ENCODE data around the gene GLT1D1.
"Not testable (repeated sequence)": the region's sequence is repeated elsewhere in the genome, so short reads cannot be mapped to it uniquely, and the experiment has no call there.

GLT1D1 gene

DNA sequence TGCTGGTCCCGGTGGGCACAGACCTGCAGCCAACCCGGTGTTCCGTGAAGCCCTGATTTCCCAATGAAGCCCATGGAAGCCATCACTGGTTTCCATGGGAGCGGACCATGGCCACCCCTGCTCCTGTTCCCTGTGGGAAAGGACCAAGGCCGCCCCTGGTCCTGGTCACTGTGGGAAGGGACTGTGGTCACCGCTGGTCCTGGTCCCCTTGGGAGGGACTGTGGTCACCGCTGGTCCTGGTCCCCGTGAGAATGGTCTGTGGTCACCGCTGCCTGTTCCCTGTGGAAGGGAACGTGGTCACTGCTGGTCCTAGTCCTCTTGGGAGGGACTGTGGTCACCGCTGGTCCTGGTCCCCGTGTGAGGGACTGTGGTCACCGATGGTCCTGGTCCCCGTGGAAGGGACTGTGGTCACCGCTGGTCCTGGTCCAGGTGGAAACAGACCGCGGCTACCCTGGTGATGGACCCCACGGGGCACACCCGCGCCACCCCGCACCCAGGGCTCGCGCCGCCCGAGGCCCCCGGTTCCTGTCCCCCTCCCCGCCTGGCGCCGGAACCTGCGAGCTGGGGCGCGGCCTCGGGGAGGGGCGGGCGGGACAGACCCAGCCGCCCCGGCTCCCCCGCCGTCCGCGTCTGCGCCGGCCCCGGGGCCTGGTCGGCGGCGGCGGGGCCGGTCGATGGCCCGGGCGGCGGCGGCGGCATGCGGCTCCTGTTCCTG lies at the start of gene GLT1D1:
GLT1D1 (plus strand) TSS at position 594 of the 715 bp plus-strand sequence; CDS start at position 698, 104 bp downstream.
- DNase-seq (ENCODE audit: low read depth in 4 of 4, low spot score in 1 of 4): no peak

DNA sequence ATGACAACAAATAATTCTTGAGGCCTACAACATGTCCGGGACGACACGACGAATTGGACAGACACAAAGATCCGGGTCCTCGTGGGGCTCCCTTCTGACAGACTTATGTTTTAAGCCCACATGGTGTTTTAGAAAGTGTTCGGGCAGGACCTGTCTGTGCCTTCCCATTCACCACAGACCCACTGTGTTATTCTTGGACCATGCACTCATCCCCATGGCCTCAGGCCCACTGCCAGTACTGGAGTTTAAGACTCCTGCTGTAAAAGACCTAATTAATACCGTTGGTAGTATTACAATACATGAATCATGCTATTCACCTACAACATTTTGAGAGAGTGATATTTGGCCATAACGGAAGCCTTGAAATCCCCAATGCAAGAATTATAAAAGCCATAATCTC lies 49.5 kb upstream of the GLT1D1 start:
- no peak for DNase-seq (ENCODE audit: low read depth in 4 of 4, low spot score in 1 of 4)

DNA sequence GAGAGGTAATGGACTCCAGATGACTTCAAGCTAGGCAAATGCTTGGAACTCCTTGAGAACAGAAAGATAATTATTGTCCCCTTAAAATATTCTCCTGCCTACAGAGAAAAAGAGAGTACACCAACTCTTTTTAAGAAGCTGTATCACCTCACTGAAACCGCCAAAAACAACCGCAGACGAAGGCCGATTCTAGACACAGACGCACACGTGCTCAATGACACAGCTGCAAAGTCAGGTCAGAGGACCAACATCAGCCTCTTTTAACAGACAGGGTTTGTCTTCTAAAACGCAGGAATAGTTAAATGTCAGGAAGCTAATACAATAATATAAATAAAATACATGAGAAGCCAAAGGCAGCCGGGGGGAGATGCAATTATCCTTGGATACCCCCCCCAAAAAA lies 48.5 kb upstream of the GLT1D1 start:
- no peak for DNase-seq (ENCODE audit: low read depth in 4 of 4, low spot score in 1 of 4)

DNA sequence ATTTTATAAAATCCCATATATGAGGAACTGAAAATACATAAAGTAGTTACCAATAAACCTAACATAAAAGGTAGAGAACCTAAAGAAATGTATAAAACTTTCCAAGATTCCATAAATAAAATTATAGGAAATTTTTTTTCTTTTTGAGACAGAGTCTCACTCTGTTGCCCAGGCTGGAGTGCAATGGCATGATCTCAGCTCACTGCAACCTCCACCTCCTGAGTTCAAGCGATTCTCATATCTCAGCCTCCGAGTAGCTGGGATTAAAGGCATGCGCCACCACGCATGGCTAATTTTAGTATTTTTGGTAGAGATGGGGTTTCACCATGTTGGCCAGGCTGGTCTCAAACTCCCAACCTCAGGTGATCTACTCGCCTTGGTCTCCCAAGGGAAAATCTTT lies 47.9 kb upstream of the GLT1D1 start:
- DNase-seq (ENCODE audit: low read depth in 4 of 4, low spot score in 1 of 4): not testable (repeated sequence)

DNA sequence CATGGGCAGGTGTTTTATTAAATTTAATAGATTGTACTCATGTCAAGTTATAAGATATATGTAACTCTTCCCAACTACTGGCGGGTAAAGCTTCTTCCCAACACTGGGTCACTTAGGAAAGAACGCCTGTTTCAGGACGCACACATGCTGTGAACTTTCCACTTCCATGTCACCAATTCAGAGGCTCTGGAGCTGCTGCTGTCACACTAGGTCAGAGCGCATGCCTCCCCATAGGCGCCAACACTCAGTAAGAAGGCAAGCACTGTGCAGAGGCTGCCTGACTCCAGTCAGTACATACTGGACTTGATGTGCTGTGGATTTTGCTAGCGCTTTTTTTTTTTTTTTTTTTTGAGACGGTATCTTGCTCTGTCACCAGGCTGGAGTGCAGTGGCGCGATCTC lies 46.7 kb upstream of the GLT1D1 start:
- no peak for DNase-seq (ENCODE audit: low read depth in 4 of 4, low spot score in 1 of 4)

DNA sequence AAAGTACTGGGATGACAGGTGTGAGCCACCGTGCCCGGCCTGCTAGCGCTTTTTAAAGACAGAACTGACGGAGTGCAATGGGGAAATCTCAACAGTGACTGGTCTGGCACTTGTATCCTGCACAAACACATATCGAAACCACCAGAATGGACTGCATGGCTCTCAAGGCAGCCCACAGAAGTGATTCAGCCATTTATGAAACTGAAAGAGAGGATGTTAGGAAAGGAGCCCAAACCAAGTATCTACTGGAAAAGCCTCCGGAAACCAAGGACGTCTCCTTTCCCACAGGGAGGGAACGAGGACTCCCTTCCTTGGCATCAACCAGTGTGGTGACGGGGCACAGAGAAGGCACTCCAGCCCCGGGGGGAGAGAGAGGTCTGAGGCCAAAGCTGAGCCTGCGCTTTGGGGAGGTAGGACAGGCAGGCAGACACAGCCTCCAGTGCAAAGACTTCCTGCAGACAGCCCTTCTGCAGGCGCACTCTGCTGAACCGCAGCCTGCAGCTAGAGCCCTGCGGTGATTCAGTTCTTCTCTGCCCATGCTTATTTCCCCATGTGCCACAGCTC lies 46.0 kb upstream of the GLT1D1 start:
- no peak for DNase-seq (ENCODE audit: low read depth in 4 of 4, low spot score in 1 of 4)

DNA sequence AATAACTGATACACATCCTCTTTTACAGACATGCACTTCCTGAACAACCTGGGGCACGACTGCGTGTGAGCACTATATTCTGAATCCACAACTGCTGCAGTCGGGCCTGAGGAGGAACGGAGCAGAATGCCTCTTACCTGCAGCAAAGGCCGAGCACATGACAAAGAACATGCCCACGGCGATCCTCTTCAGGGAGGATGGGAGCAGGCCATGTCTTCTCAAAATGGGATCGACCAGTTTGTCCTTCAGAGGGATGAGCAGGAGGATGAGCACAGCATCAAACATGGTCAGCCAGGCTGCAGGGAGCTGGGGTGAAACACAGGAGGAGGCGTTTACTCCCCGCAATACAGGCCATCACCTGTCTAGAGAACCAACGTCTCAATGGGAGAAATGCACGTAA lies 44.6 kb upstream of the GLT1D1 start:
- no peak for DNase-seq (ENCODE audit: low read depth in 4 of 4, low spot score in 1 of 4)

DNA sequence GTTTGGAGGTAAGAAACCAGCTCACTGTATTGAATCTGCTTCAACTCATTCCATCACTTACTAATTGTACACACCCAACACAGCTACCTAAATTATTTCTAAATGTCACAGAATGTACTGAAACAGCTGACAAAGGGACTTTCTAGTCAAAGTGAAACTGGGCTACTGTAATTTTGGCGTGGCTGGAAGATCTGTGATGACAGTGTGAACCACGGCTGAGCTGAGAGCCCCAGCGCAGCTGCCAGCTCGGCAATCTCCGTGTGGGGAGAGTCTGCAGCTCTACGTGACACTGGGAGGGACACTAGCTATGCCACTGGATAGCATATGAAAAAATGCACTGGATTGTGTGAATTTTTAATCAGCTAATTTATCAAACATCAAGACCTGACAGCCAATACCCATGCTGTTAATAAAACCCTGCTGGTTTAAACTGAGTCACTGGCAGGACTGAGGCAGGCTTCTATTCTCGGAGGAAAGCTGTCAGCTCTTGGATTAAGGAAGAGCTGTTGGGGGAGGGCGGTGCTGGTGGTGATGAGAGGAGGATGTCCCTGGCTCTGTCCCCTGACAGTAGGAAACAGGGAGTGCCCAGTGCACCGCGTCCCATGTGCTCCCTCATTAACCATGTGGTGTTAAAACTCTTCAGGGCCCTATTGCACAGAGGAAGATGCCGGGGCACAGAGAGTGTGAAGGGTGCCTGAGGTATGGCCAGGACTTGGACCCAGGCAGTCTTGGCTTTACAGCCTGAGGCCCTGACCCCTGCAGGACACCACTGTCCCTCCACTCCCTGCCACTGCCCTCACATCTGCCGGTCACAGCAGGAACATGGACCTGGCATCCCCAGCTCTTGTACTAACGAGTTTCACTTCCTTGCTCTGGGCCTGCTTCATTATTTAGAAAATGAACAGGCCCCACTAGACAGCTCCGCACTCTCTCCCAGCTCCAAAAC lies 42.8 kb upstream of the GLT1D1 start:
- peak in 1 of 4 experiments; percentile 22 for DNase-seq (ENCODE audit: low read depth in 4 of 4, low spot score in 1 of 4)

DNA sequence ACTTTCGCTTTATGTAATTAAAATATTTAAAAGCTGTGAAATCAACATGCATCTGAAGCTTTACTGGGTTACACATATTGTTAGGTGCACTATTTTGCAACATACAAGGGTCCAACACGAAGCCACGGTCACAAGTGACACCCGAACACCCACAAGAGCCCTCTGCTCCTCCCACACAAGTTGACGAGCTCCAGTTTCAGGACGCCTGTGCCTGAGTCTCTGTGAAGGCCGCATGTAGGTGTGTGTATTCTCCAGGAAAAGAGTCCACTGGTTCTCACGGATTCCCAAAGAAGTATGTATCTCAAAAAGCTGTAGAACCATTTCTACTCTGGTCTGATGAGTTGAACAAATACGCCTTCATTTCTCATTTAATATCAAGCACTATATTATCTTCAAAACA lies 41.5 kb upstream of the GLT1D1 start:
- DNase-seq (ENCODE audit: low read depth in 4 of 4, low spot score in 1 of 4): no peak

DNA sequence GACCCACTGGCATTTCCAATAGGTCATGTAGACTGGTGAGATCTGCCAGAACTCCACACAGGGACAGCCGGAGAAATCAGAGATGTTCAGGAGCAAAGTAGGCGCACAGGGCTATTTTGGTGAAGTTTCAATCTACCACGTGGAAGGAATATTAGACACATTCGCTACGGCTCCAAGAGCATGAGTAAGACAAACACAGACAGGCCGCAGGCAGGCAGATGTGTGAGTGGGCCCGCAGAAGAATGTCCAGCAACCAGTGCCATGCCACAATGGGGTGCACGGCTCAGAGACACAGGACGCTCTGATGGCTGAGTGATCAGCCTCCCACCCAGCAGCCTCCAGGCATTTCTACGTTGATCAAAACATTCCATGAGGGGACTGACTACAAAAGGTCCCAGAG lies 39.9 kb upstream of the GLT1D1 start:
- no peak for DNase-seq (ENCODE audit: low read depth in 4 of 4, low spot score in 1 of 4)

DNA sequence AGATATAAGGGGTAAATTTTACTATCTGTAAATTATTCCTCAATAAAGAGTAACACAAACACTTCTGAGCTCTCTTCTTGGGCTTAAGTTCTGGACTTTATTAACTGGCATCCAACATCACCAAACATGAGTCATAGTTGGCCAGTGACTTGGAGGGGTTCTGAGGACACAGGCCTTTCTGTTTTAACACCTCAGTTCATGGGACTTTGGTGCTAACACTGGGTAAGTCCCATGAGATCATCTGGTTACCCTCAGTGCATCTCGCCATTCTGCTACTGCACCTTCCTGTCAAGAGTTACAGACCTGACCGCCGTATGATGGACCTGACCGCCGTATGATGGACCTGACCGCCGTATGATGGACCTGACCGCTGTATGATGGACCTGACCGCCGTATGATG lies 39.4 kb upstream of the GLT1D1 start:
- no peak for DNase-seq (ENCODE audit: low read depth in 4 of 4, low spot score in 1 of 4)

DNA sequence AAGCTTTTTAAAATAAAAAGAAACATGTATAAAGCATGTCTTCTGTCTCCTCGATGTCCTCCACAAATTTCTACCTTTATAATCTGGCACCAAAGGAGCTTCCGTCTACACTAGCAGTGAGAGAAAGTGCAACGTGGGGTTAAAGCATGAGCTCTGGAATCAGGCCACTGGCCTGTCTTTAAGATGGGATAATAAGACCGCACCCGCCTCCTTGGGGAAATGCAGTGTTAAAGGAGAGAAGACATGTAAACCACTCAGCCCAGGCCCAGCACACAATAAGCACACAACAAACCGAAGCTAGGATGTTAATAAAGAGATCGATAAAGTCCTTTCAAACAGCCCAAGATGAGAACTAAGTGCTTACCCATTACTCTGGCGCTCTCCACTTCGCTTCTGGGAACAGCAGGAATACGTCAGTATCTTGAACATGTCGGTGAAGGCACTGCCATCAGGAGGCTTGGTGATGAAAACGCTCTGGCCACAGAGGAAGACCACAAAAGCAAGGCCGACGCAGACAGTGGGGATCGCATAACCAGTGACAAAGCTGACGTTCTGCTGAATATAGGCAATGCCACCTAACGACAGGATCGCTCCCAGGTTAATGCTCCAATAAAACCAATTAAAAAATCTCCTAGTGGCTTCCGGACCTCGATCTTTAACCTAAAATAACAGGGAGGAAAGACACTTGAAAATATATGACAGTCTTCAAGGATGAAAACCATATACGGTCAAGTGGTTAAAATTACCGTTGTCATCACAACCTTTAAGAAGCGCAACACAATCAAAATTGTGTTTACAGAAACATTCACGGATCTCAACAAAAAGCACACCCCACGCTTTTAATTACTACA lies 38.6 kb upstream of the GLT1D1 start:
- no peak for DNase-seq (ENCODE audit: low read depth in 4 of 4, low spot score in 1 of 4)

DNA sequence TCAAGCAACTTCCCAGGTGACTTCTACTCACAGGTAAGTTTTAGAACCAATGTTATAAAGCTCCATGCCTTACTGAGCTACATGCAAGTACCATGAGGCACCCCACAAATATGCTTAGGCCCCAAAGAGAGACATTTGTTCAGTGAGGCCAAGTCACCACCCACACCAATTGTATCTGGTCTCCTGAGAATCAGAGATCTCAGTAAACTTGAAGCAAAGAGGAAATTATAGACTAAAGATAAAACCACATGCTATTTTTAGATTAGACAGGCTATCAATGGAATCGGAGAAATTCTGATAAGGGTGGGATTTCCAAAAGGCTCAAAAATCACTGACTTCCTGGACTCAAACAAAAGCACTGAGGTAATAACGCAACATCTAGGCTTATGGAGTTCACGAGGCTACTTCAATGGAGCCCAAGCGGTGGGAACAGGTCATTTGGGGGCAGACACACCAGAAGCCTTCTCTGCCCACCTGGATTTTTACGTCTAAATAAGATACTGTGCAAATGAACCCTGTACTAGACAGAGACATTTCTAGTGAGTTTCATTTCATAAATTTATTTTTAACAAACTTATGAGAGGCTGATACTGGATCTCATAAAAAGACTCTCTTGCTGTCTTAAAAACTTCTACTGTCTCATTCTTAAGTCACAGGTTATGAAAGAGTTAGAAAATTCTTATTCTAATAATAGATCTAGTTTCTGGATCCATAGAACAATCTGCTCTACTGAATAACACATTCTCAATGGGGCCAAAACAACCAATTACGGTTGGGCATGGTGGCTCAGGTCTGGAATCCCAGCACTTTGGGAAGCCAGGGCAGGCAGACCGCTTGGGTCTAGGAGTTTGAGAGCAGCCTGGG lies 37.3 kb upstream of the GLT1D1 start:
- DNase-seq (ENCODE audit: low read depth in 4 of 4, low spot score in 1 of 4): no peak

DNA sequence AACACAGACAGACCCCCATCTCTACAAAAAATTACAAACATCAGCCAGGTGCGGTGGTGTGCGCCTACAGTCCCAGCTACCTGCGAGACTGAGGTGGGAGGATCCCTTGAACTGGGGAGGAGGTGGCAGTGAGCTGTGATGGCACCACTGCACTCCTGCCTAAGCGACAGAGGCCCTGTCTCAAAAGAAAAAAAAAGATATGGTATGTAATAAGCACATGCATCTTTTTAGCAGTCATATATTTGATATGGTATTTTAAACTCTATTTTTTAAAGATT lies 36.7 kb upstream of the GLT1D1 start:
- no peak for DNase-seq (ENCODE audit: low read depth in 4 of 4, low spot score in 1 of 4)

DNA sequence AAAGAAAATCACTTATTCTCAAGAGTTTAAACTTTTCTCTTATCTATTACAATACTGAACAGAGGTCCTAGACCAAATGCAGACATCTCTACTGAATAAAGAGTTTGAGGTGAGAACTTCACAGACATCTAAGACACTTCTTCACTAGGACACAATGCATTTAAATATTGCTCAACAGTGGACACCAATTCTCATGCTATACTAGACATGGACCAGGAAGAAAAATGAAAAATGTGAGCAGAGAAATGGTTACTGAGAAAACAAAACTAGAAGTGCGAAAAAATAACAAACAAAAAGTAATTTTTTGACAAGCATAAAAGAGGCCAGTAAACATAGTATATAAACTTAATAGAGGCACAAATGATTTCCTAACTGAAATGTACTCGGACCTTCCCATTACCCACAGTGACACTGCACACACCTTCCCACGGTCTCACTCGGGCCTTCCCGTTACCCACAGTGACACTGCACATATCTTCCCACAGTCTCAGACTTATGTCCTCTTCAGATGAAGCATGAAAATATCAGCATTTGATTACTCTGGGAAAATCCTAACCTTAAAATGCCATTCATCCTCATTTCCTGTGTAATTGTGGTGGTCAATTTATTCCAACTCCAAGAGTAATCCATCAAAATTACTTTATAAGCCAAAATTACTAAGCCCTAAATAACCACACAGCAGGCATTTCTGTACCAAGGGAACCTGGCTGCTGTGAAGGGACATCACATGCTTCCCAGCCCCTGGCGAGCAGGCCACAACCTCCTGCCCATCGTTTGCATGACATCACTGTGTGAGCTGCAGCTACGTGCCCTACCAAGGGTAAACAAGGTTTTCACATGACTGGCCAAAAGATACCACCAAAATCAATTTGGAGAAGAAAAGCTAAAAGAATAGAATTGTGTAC lies 35.9 kb upstream of the GLT1D1 start:
- DNase-seq (ENCODE audit: low read depth in 4 of 4, low spot score in 1 of 4): no peak

DNA sequence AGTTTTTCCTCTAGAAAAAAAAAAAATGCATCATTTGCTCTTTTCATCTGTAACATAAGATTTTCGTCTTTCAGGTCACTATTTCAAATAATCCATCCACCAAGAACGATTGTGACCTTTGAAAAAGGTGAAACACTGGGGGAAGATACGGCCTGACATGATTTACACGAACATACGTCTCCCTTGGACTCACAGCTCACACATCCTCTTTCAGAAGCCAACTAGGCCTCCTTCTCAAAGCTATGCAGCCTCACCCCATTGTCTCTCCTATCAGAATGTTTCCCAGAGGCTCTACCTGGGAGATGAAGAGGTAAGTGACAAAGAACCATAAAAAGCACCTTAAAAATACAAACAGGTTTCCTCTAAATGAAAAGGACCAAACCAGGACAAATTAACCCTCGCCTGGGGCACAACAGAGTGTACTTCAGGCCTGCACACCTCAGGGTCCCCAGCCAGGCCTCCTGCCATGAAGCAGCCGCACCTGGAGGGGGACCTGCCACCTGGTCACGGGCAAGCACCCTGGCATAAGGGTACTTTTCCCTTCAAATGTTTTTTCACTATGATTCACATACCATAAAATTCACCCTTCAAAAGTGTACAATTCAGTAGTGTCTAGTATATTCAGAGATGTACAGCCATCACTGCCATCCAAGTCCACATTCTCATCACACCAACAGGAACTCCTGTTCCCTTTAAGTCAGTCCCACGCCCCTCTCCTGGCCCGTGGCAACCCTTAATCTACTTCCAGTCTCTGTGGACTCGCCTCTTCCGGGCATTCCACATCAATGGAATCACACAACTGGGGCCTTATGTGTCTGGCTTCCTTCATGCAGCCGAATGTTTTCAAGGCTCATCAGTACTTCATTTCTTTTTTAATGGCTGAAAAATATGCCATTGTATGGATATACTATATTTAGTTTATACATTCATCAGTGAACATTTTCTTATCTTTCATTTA lies 34.9 kb upstream of the GLT1D1 start:
- DNase-seq (ENCODE audit: low read depth in 4 of 4, low spot score in 1 of 4): no peak

DNA sequence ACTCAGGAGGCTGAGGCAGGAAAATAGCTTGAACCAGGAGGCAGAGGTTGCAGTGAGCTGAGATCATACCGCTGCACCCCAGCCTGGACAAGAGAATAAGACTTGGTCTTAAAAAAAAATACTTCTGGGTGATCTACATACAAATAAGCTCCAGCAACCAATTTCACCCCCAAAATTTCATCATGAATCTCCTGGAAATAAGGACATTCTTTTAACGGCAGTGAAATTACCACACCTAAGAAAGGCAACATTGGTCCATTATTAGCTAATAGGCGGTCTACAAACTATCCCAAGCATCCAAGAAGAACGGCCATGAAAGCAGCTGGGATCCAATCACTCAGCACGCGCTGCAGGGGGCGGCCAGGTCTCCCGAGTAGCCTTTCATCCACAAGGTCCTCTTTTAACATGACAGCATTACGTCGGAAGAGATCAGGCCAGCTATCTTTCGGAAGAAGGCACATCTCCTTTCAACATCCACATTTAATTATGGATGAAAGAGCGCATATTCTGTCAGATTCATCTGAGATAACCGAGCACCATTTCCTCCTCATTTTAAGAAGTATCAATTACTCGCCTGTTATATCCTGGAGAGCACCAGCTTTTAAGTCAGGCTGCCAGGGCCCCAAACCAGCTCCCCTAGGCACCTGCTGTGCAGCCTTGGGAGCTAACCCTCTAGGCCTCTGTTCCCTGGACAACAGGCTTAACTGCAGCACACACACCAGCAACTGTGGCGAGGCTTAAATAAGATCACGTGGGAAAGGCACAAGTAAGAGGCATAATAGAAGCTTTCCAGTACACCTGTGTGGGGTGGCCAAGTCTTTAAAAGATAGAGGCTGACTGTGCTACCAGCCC lies 33.8 kb upstream of the GLT1D1 start:
- no peak for DNase-seq (ENCODE audit: low read depth in 4 of 4, low spot score in 1 of 4)
